ENCODE measurements around the gene NKTR. TPM values are rescaled to one million over a fixed set of nuclear protein-coding genes. Genes with fewer than 3 reads are reported as not detected.
"Not testable (repeated sequence)": the region's sequence is repeated elsewhere in the genome, so short reads cannot be mapped to it uniquely, and the experiment has no call there.

The NKTR gene
- total RNA-seq, 1 experiment from 2014 or later, result 2.7 TPM

- in situ Hi-C loops (cut with HindIII; ENCODE audit: low pct_unique_long_range_greater_than_20kb, low sequenced_read_pairs), result no loop called here
- DNase-seq (ENCODE audit: low read depth), result no peak
Observed at GRCh38 chr3:42590989-42591756, 9.3 kb upstream of the NKTR start.

GRCh38 chr3:42591811-42592210, 8.7 kb upstream of the NKTR start:
- DNase-seq (ENCODE audit: low read depth), result no peak
- in situ Hi-C loops (cut with HindIII; ENCODE audit: low pct_unique_long_range_greater_than_20kb, low sequenced_read_pairs), result no loop called here

- DNase-seq (ENCODE audit: low read depth), result no peak
- in situ Hi-C loops (cut with HindIII; ENCODE audit: low pct_unique_long_range_greater_than_20kb, low sequenced_read_pairs), result no loop called here
Observed at GRCh38 chr3:42593635-42594034, 6.9 kb upstream of the NKTR start.

GRCh38 chr3:42595682-42596081, 4.8 kb upstream of the NKTR start:
- no peak for DNase-seq (ENCODE audit: low read depth)
- in situ Hi-C loops (cut with HindIII; ENCODE audit: low pct_unique_long_range_greater_than_20kb, low sequenced_read_pairs), result no loop called here

GRCh38 chr3:42597098-42597497, 3.4 kb upstream of the NKTR start:
- DNase-seq (ENCODE audit: low read depth); in situ Hi-C loops (cut with HindIII; ENCODE audit: low pct_unique_long_range_greater_than_20kb, low sequenced_read_pairs): not testable (repeated sequence)

- peak; percentile 54 for DNase-seq (ENCODE audit: low read depth)
- in situ Hi-C loops (cut with HindIII; ENCODE audit: low pct_unique_long_range_greater_than_20kb, low sequenced_read_pairs), result no loop called here
Observed at GRCh38 chr3:42600958-42601675, 631 bp downstream of the NKTR start.

GRCh38 chr3:42601896-42602581, 1.6 kb downstream of the NKTR start:
- in situ Hi-C loops (cut with HindIII; ENCODE audit: low pct_unique_long_range_greater_than_20kb, low sequenced_read_pairs), result no loop called here
- DNase-seq (ENCODE audit: low read depth), result peak; percentile 26

GRCh38 chr3:42602961-42603360, 2.5 kb downstream of the NKTR start:
- DNase-seq (ENCODE audit: low read depth), result no peak
- in situ Hi-C loops (cut with HindIII; ENCODE audit: low pct_unique_long_range_greater_than_20kb, low sequenced_read_pairs), result no loop called here

GRCh38 chr3:42605546-42606173, 5.2 kb downstream of the NKTR start:
- in situ Hi-C loops (cut with HindIII; ENCODE audit: low pct_unique_long_range_greater_than_20kb, low sequenced_read_pairs), result no loop called here
- no peak for DNase-seq (ENCODE audit: low read depth)

- in situ Hi-C loops (cut with HindIII; ENCODE audit: low pct_unique_long_range_greater_than_20kb, low sequenced_read_pairs), result no loop called here
- DNase-seq (ENCODE audit: low read depth), result no peak
Observed at GRCh38 chr3:42608581-42608980, 8.1 kb downstream of the NKTR start.

- no peak for DNase-seq (ENCODE audit: low read depth)
- in situ Hi-C loops (cut with HindIII; ENCODE audit: low pct_unique_long_range_greater_than_20kb, low sequenced_read_pairs), result no loop called here
Observed at GRCh38 chr3:42610976-42611375, 10.5 kb downstream of the NKTR start.

GRCh38 chr3:42612217-42612616, 11.7 kb downstream of the NKTR start:
- DNase-seq (ENCODE audit: low read depth), result no peak
- in situ Hi-C loops (cut with HindIII; ENCODE audit: low pct_unique_long_range_greater_than_20kb, low sequenced_read_pairs), result no loop called here

- in situ Hi-C loops (cut with HindIII; ENCODE audit: low pct_unique_long_range_greater_than_20kb, low sequenced_read_pairs), result no loop called here
- no peak for DNase-seq (ENCODE audit: low read depth)
Observed at GRCh38 chr3:42612928-42613327, 12.4 kb downstream of the NKTR start.

GRCh38 chr3:42613462-42613861, 13.0 kb downstream of the NKTR start:
- in situ Hi-C loops (cut with HindIII; ENCODE audit: low pct_unique_long_range_greater_than_20kb, low sequenced_read_pairs), result no loop called here
- no peak for DNase-seq (ENCODE audit: low read depth)

GRCh38 chr3:42631620-42632019, 31.1 kb downstream of the NKTR start:
- DNase-seq (ENCODE audit: low read depth), result no peak
- in situ Hi-C loops (cut with HindIII; ENCODE audit: low pct_unique_long_range_greater_than_20kb, low sequenced_read_pairs), result no loop called here

GRCh38 chr3:42632146-42632545, 31.7 kb downstream of the NKTR start:
- in situ Hi-C loops (cut with HindIII; ENCODE audit: low pct_unique_long_range_greater_than_20kb, low sequenced_read_pairs), result no loop called here
- DNase-seq (ENCODE audit: low read depth), result no peak

GRCh38 chr3:42633544-42633943, 33.1 kb downstream of the NKTR start:
- in situ Hi-C loops (cut with HindIII; ENCODE audit: low pct_unique_long_range_greater_than_20kb, low sequenced_read_pairs), result no loop called here
- no peak for DNase-seq (ENCODE audit: low read depth)

GRCh38 chr3:42635111-42635510, 34.6 kb downstream of the NKTR start:
- in situ Hi-C loops (cut with HindIII; ENCODE audit: low pct_unique_long_range_greater_than_20kb, low sequenced_read_pairs), result no loop called here
- DNase-seq (ENCODE audit: low read depth), result peak; percentile 29

- DNase-seq (ENCODE audit: low read depth), result no peak
- in situ Hi-C loops (cut with HindIII; ENCODE audit: low pct_unique_long_range_greater_than_20kb, low sequenced_read_pairs), result no loop called here
Observed at GRCh38 chr3:42637001-42637400, 36.5 kb downstream of the NKTR start.

Data from Caki2 (cell line).